GM12878 (cell line): ENCODE results near the gene GDF11. TPM values are rescaled to one million over a fixed set of nuclear protein-coding genes. Genes with fewer than 3 reads are reported as not detected.

Experiments
- ATAC-seq: fragments of 200-7000 bp; cut with Tn5 transposase; 3 replicates; pipeline ENCODE4 v1.9.1; 2020; ENCODE audit warnings: mild to moderate bottlenecking, moderate library complexity
- BruUV-seq: library from RNA; stranded (reverse); fragments of 400-500 nt; replicated peaks from 2 replicates; lab custom pipeline; 2021; lab: Mats Ljungman, UMichigan
- CTCF ChIA-PET: fragments of 300-600 bp; sonication (Branson Sonifier 250); formaldehyde crosslinking; extraction: SDS; loops from one replicate; lab custom pipeline; 2021; ENCODE audit warnings: inconsistent platforms; lab: Yijun Ruan, JAX
- POLR2A ChIA-PET: fragments of 350-600 bp; formaldehyde crosslinking; extraction: SDS; loops from one replicate; lab custom pipeline; 2021; ENCODE audit warnings: inconsistent platforms; lab: Charles Lee
- RAD21 ChIA-PET: fragments of 300-600 bp; sonication (Branson Sonifier 250); formaldehyde crosslinking; loops from one replicate; lab custom pipeline; 2023; ENCODE audit warnings: antibody characterized with exemption; ENCODE audit not compliant: unreplicated experiment; lab: Charles Lee
- SMC1A ChIA-PET: fragments of 300-600 bp; sonication (Branson Sonifier 250); formaldehyde crosslinking; loops from one replicate; lab custom pipeline; 2023; ENCODE audit not compliant: unreplicated experiment, uncharacterized antibody; lab: Charles Lee
- DNase-seq: peaks from one replicate; pipeline ENCODE4 v3.0.0-alpha.2; 2011; ENCODE audit warnings: low read depth, low spot score
- FAIRE-seq: peaks from 3 replicates; lab custom pipeline; 2011; peaks lifted over from hg19 to GRCh38; lab: Jason Lieb, UNC
- H2AFZ ChIP-seq: 2 replicates; pipeline ENCODE4 v1.6.0; 2011; ENCODE audit warnings: low read depth, low read length, control low read depth; ENCODE audit not compliant: control insufficient read depth
- H3K27ac ChIP-seq: 2 replicates; pipeline ENCODE4 v1.5.1; 2011; ENCODE audit warnings: control low read depth; ENCODE audit not compliant: control insufficient read depth, insufficient read depth
- H3K27me3 ChIP-seq, 2 experiments: replicated peaks in 1 of 2; 2 replicates each; pipeline versions ENCODE4 v1.6.0 to v1.6.1; 2011; ENCODE audit warnings: low read length in 1 of 2; ENCODE audit not compliant: control insufficient read depth in 2 of 2, insufficient read depth in 2 of 2
- H3K36me3 ChIP-seq, 2 experiments: 2 replicates each; pipeline ENCODE4 v1.5.1; 2011; ENCODE audit warnings: low read length in 1 of 2; ENCODE audit not compliant: control insufficient read depth in 2 of 2, insufficient read depth in 2 of 2
- H3K4me1 ChIP-seq: 2 replicates; pipeline ENCODE4 v1.6.1; 2011; ENCODE audit warnings: mild to moderate bottlenecking, low read length, moderate library complexity, mixed read lengths; ENCODE audit not compliant: control insufficient read depth, insufficient read depth
- H3K4me2 ChIP-seq: 2 replicates; pipeline ENCODE4 v1.6.0; 2011; ENCODE audit warnings: control low read depth; ENCODE audit not compliant: control insufficient read depth, insufficient read depth
- H3K4me3 ChIP-seq: fragments of 200-600 bp; sonication (generic); 2 replicates; pipeline ENCODE4 v1.5.1; 2016
- H3K79me2 ChIP-seq: 2 replicates; pipeline ENCODE4 v1.6.0; 2011; ENCODE audit warnings: low read length; ENCODE audit not compliant: control insufficient read depth, insufficient read depth
- H3K9ac ChIP-seq: 2 replicates; pipeline ENCODE4 v1.8.0; 2011; ENCODE audit warnings: low read length, control low read depth, mixed read lengths; ENCODE audit not compliant: control insufficient read depth, insufficient read depth
- H3K9me3 ChIP-seq: replicated peaks from 3 replicates; pipeline ENCODE4 v1.5.1; 2011; ENCODE audit warnings: mild to moderate bottlenecking, low read length; ENCODE audit not compliant: control insufficient read depth, insufficient read depth
- H4K20me1 ChIP-seq: 2 replicates; pipeline ENCODE4 v1.6.0; 2011; ENCODE audit not compliant: control insufficient read depth, insufficient read depth
- ASH2L ChIP-seq: fragments of 300-600, 200-600 bp; sonication (generic); IDR thresholded peaks from 2 replicates; pipeline ENCODE4 v1.6.1; 2017; ENCODE audit warnings: low read depth, mild to moderate bottlenecking, borderline replicate concordance
- CHD4 ChIP-seq: fragments of 200-600 bp; sonication (generic); IDR thresholded peaks from 2 replicates; pipeline ENCODE4 v1.6.1; 2016; ENCODE audit warnings: mild to moderate bottlenecking
- EZH2 ChIP-seq: IDR thresholded peaks from 2 replicates; pipeline ENCODE4 v1.6.1; 2012; ENCODE audit warnings: low read depth, mild to moderate bottlenecking, control low read depth, inconsistent platforms, low read length, borderline replicate concordance; ENCODE audit not compliant: control insufficient read depth
- GABPA ChIP-seq: IDR thresholded peaks from 2 replicates; pipeline ENCODE4 v1.6.1; 2014; ENCODE audit warnings: antibody characterized with exemption, low read depth, mild to moderate bottlenecking, inconsistent platforms
- NBN ChIP-seq: fragments of 450-650 bp; IDR thresholded peaks from 2 replicates; pipeline ENCODE4 v1.6.1; 2016
- NR2C1 ChIP-seq: fragments of 450-650 bp; IDR thresholded peaks from 2 replicates; pipeline ENCODE4 v1.6.1; 2017; ENCODE audit warnings: antibody characterized with exemption, mild to moderate bottlenecking, moderate library complexity
- POLR2A ChIP-seq: IDR thresholded peaks from 2 replicates; pipeline ENCODE4 v1.6.1; 2011; ENCODE audit warnings: low read depth, mild to moderate bottlenecking, low read length
- SIX5 ChIP-seq: IDR thresholded peaks from 2 replicates; pipeline ENCODE4 v1.6.1; 2011; ENCODE audit warnings: mild to moderate bottlenecking, low read depth, low read length, moderate library complexity; ENCODE audit not compliant: severe bottlenecking
- SMAD5 ChIP-seq: IDR thresholded peaks from 2 replicates; pipeline ENCODE4 v1.6.1; 2016; ENCODE audit warnings: antibody characterized with exemption, low read depth
- SP1 ChIP-seq: IDR thresholded peaks from one replicate; pipeline ENCODE4 v1.6.1; 2011; ENCODE audit warnings: low read depth, low read length
- SPI1 ChIP-seq: IDR thresholded peaks from 2 replicates; pipeline ENCODE4 v1.6.1; 2011; ENCODE audit warnings: low read depth, mild to moderate bottlenecking, low read length, moderate library complexity, borderline replicate concordance; ENCODE audit not compliant: insufficient read depth
- TCF7 ChIP-seq: IDR thresholded peaks from 2 replicates; pipeline ENCODE4 v1.6.1; 2014; ENCODE audit warnings: antibody characterized with exemption, borderline replicate concordance
- ZZZ3 ChIP-seq: IDR thresholded peaks from 2 replicates; pipeline ENCODE4 v1.6.1; 2011; ENCODE audit warnings: low read depth; ENCODE audit not compliant: control insufficient read depth, insufficient read length
- WGBS: methylation state at CpG from one replicate; pipeline ENCODE4 v1.1.6; 2016; ENCODE audit warnings: low lambda C conversion rate; ENCODE audit not compliant: insufficient replicate concordance, insufficient coverage; ENCODE audit errors: missing lambda C conversion rate; 5-methylcytosine and 5-hydroxymethylcytosine counted together
- in situ Hi-C: fragments of 300-500 bp; cut with MboI; formaldehyde crosslinking; loops from 9 replicates; pipeline ENCODE4 v1.14.3; 2018; ENCODE audit warnings: mixed read lengths
- intact Hi-C: fragments of 100-400 bp; cut with micrococcal nuclease; formaldehyde crosslinking; loops from one replicate; pipeline ENCODE4 v1.14.2; 2022; ENCODE audit not compliant: unreplicated experiment
- polyA plus RNA-seq, 11 experiments: library from polyadenylated mRNA; depleted of rRNA in 4 of 11; unstranded in 6 of 11; stranded (reverse) in 5 of 11; fragments of >200 nt; fragmentation: Nextera tagmentation in 4 of 11; fragmentation: Illumina TruSeq in 1 of 11; extraction: Ambion mirVana in 4 of 11; extraction: Trizol in 1 of 11; gene quantifications; 1 replicate in 1 of 11; 2 replicates in 10 of 11; pipeline versions ENCODE4 v1.2.1 to v1.2.3, GENCODE V29; 2011 to 2016; ENCODE audit warnings: inconsistent platforms in 2 of 11, missing spikeins in 2 of 11, low read depth in 1 of 11
- total RNA-seq, 4 experiments: library from RNA; depleted of rRNA in 3 of 4; stranded (reverse); fragments of >200 nt in 3 of 4; fragmentation: Illumina TruSeq in 1 of 4; extraction: Trizol in 1 of 4; gene quantifications; 2 replicates each; pipeline versions ENCODE4 v1.2.1 to v1.2.3, GENCODE V29; 2013 to 2021
- TF ChIP-seq, protein P1 (sequence below): fragments of 450-650 bp; IDR thresholded peaks from 2 replicates; pipeline ENCODE4 v1.6.1; 2017; ENCODE audit warnings: mild to moderate bottlenecking, moderate library complexity

GDF11 gene
- total and polyA plus RNA-seq, 10 of the 15 experiments (the other 5 are each of a cell fraction or from before 2014, with no cell fraction given), result 0.83 to 15.4 (median 4.3) TPM

DNA sequence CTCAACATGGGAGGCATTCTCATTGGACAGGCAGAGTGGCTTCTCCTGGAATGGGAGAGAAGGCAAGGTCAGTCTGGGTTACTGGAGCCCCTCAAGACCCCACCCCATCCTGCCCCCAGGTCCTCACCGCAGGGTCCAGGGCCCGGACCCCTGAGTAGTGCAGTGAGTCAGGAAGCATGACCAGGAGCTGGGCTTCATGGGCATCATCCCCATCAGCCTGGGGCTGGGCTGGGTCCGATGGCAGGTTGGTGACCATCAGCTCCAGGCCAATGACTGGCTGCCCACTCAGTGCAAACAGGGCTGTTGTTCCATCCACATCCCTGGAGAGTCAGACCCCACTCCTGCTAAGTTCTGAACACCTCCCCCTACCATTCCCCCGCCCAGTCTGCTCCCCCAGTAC is 48.3 kb upstream of the GDF11 start:
- intact Hi-C loops (no loop called here), in situ Hi-C loops (no loop called here)
- Histone ChIP-seq H3K4me1 (no peaks in the 10 kb centered on the region), H3K4me2 (no peak overlapping the region), H3K9me3 (no peaks in the 10 kb centered on the region), H3K27me3 (no peaks in the 10 kb centered on the region), H3K9ac (no peak overlapping the region), H4K20me1 (no peaks in the 10 kb centered on the region), H3K4me3 (no peak overlapping the region), H3K36me3 (no peaks in the 10 kb centered on the region), H3K79me2 (no peaks in the 10 kb centered on the region), H3K27ac (no peak overlapping the region), H2AFZ (no peak overlapping the region)
- ChIA-PET RAD21 (no interaction called here), POLR2A (no interaction called here), SMC1A (no interaction called here), CTCF (no interaction called here)
- no TSS peak for BruUV-seq
- no peak for ATAC-seq
- no peak for FAIRE-seq
- DNase-seq, result no peak
- no peak for TF ChIP-seq SPI1
- TF ChIP-seq GABPA, result no peak
- TF ChIP-seq CHD4, result no peak
- TF ChIP-seq NBN, result no peak
- TF ChIP-seq POLR2A, result no peak
- TF ChIP-seq SMAD5, result no peak
- TF ChIP-seq SIX5, result no peak
- 20% methylated on average over 4 of the region's 4 CpGs for WGBS

DNA sequence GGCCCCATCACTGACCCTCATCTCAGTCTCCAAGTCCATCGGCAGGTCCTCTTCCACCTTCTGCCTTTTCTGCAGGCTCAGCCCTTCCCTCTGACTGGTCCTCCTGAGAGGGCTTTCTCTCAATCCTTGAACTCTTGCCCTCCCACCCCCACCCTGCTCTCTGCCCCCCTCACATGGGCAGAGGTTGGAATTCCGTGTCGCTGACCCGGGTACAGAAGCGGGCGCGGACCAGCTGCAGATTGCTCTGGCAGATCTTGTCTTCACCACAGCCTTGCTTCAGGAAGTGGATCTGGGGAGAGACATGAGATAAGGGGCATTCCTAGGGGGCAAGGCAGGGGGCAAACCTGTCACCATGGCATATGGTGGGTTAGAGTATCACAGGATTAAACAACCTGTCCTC is 47.6 kb upstream of the GDF11 start:
- H3K79me2 ChIP-seq, result no peaks in the 10 kb centered on the region
- no peak overlapping the region for H3K27ac ChIP-seq
- intact Hi-C loops (no loop called here), in situ Hi-C loops (no loop called here)
- H3K4me3 ChIP-seq, result no peak overlapping the region
- no peak overlapping the region for H3K4me2 ChIP-seq
- TF ChIP-seq ZZZ3, result no peak
- no peak for TF ChIP-seq EZH2
- TF ChIP-seq, protein P1, sequence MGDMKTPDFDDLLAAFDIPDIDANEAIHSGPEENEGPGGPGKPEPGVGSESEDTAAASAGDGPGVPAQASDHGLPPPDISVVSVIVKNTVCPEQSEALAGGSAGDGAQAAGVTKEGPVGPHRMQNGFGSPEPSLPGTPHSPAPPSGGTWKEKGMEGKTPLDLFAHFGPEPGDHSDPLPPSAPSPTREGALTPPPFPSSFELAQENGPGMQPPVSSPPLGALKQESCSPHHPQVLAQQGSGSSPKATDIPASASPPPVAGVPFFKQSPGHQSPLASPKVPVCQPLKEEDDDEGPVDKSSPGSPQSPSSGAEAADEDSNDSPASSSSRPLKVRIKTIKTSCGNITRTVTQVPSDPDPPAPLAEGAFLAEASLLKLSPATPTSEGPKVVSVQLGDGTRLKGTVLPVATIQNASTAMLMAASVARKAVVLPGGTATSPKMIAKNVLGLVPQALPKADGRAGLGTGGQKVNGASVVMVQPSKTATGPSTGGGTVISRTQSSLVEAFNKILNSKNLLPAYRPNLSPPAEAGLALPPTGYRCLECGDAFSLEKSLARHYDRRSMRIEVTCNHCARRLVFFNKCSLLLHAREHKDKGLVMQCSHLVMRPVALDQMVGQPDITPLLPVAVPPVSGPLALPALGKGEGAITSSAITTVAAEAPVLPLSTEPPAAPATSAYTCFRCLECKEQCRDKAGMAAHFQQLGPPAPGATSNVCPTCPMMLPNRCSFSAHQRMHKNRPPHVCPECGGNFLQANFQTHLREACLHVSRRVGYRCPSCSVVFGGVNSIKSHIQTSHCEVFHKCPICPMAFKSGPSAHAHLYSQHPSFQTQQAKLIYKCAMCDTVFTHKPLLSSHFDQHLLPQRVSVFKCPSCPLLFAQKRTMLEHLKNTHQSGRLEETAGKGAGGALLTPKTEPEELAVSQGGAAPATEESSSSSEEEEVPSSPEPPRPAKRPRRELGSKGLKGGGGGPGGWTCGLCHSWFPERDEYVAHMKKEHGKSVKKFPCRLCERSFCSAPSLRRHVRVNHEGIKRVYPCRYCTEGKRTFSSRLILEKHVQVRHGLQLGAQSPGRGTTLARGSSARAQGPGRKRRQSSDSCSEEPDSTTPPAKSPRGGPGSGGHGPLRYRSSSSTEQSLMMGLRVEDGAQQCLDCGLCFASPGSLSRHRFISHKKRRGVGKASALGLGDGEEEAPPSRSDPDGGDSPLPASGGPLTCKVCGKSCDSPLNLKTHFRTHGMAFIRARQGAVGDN, result no peak
- TF ChIP-seq ASH2L, result no peak
- no peak for TF ChIP-seq SP1
- TF ChIP-seq NR2C1, result no peak
- TF ChIP-seq TCF7, result no peak
- H3K9me3 ChIP-seq, result no peaks in the 10 kb centered on the region
- no peaks in the 10 kb centered on the region for H3K4me1 ChIP-seq
- BruUV-seq, result no TSS peak
- H4K20me1 ChIP-seq, result no peaks in the 10 kb centered on the region
- H3K36me3 ChIP-seq, result no peaks in the 10 kb centered on the region
- no peaks in the 10 kb centered on the region for H3K27me3 ChIP-seq
- FAIRE-seq (no peak), DNase-seq (no peak), ATAC-seq (no peak)
- POLR2A ChIA-PET, result no interaction called here
- WGBS, result 43% methylated on average over 5 of the region's 7 CpGs
- H3K9ac ChIP-seq, result no peak overlapping the region
- RAD21 ChIA-PET, result no interaction called here
- CTCF ChIA-PET, result no interaction called here
- H2AFZ ChIP-seq, result no peak overlapping the region
- SMC1A ChIA-PET, result no interaction called here
